GM18870 (cell line): ENCODE results near the gene HHIPL1.
"Not testable (repeated sequence)": the region's sequence is repeated elsewhere in the genome, so short reads cannot be mapped to it uniquely, and the experiment has no call there.

Experiments
- ATAC-seq: cut with Tn5 transposase; IDR thresholded peaks from one replicate; pipeline ENCODE4 v1.9.1; 2021; ENCODE audit warnings: moderate library complexity; ENCODE audit not compliant: unreplicated experiment

Gene HHIPL1

GRCh38 chr14:99633141-99633540, 11.8 kb upstream of the HHIPL1 start:
- ATAC-seq = no peak

GRCh38 chr14:99633918-99634317, 11.0 kb upstream of the HHIPL1 start:
- no peak for ATAC-seq

- ATAC-seq = no peak
Measured at GRCh38 chr14:99634443-99634842, 10.5 kb upstream of the HHIPL1 start.

- ATAC-seq = no peak
Measured at GRCh38 chr14:99635116-99635515, 9.8 kb upstream of the HHIPL1 start.

- ATAC-seq = no peak
Measured at GRCh38 chr14:99636487-99636886, 8.4 kb upstream of the HHIPL1 start.

GRCh38 chr14:99637624-99638023, 7.3 kb upstream of the HHIPL1 start:
- ATAC-seq = no peak

- ATAC-seq = not testable (repeated sequence)
Measured at GRCh38 chr14:99642771-99643170, 2.2 kb upstream of the HHIPL1 start.

GRCh38 chr14:99643343-99643742, 1.6 kb upstream of the HHIPL1 start:
- no peak for ATAC-seq

GRCh38 chr14:99644035-99644587, 818 bp upstream of the HHIPL1 start:
- ATAC-seq = no peak

- no peak for ATAC-seq
Measured at GRCh38 chr14:99645545-99646505, 896 bp downstream of the HHIPL1 start.

GRCh38 chr14:99647411-99647810, 2.5 kb downstream of the HHIPL1 start:
- ATAC-seq = no peak

- no peak for ATAC-seq
Measured at GRCh38 chr14:99648027-99648784, 3.3 kb downstream of the HHIPL1 start.

GRCh38 chr14:99649219-99649618, 4.3 kb downstream of the HHIPL1 start:
- ATAC-seq = no peak

GRCh38 chr14:99649643-99650042, 4.7 kb downstream of the HHIPL1 start:
- no peak for ATAC-seq

GRCh38 chr14:99650189-99650588, 5.3 kb downstream of the HHIPL1 start:
- no peak for ATAC-seq

- ATAC-seq = no peak
Measured at GRCh38 chr14:99651953-99652746, 7.2 kb downstream of the HHIPL1 start.

- ATAC-seq = no peak
Measured at GRCh38 chr14:99654235-99654985, 9.5 kb downstream of the HHIPL1 start.

- ATAC-seq = no peak
Measured at GRCh38 chr14:99655521-99655920, 10.6 kb downstream of the HHIPL1 start.

GRCh38 chr14:99656171-99656570, 11.2 kb downstream of the HHIPL1 start:
- no peak for ATAC-seq

GRCh38 chr14:99657645-99658155, 12.8 kb downstream of the HHIPL1 start:
- no peak for ATAC-seq
